ENCODE data around the gene RAPGEF1.

DNA sequence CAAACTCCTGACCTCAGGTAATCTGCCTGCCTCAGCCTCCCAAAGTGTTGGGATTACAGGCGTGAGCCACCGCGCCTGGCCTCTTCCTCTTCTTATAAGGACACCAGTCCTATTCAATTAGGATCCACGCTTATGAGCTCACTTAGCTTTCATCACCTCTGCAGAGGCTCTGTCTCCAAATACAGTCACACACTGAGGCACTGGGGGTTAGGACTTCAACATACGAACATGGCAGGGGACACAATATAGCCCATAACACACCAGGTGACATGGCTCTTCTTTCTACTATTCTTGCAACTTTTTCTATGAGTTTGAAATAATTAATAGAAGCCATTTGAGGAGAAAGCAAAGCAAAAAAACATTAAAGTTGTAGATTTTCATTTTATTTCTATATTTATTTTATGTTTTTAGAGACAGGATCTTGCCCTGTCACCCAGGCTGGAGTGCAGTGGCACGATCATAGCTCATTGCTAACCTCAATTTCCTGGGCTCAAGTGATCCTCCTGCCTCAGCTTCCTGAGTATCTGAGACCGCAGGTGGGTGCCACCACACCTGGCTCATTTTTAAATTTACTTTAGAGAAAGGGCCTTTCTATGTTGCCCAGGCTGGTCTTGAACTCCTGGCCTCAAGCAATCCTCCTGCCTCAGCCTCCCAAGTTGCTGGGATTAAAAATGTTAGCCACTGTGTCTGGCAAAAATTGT, 200.5 kb downstream of the RAPGEF1 start:
- TF ChIP-seq CTCF (IDR thresholded peaks at IDR 0.05): no peak
- no peak for TF ChIP-seq POLR2AphosphoS5 (IDR thresholded peaks at IDR 0.05)
- no peak for TF ChIP-seq POLR2A (IDR thresholded peaks at IDR 0.05)

Measured in sigmoid colon (tissue), 4 donors.